Measurements from ENCODE around the gene METTL26. TPM values are rescaled to one million over a fixed set of nuclear protein-coding genes. Genes with fewer than 3 reads are reported as not detected.

METTL26 gene
- total and polyA plus RNA-seq, 10 of the 15 experiments (the other 5 are each of a cell fraction or from before 2014, with no cell fraction given), result 5.4 to 163 (median 79.3) TPM

DNA sequence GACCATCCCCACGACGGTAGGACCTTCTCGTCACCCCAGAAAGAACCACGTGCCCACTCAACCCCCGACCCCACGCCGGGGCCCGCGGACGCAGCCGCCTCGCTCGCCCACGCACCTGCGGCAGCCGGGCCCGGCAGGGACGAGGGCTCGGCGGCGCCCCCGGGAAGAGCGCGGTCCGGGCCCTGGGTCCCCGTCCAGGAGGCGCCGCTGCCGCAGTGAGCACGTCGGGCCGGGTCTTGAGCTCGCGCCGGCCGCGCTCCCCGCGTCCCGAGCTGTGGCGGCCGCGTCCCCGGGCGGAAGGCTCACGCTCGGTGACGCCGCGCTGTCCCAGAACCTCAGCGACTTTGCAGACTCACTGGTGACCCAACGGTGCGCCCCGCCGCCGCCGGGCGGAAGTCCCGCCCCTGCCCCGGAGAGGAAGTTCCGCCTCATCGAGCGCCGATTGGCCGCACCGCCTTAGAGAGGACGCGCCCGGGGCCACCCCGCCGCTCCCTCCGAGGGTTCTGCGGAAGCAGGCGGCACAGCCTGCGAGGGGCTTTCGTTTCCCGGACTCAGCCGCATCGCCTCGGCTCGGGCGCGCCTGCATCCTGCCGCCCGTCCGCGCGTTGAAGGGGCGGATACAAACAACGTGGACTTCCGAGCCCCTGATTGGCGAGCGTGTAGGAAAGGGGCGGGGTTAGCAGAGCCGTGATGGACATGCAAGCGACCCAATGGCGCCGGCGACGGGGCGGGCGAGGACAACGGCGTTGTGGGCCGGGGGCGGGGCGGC is 47.0 kb downstream of the METTL26 start (continued):
- TF ChIP-seq POLR2A (IDR thresholded peaks at IDR 0.05; ENCODE audit: low read depth, low read length) (peak; percentile 90), NR2F1 (conservative IDR thresholded peaks at IDR 0.05) (peak; percentile 87), FOXK2 (IDR thresholded peaks at IDR 0.05) (no peak), RB1 (IDR thresholded peaks at IDR 0.05; ENCODE audit: borderline replicate concordance) (peak; percentile 43; the same call in 1 of the 2 replicates), NFXL1 (IDR thresholded peaks at IDR 0.05; ENCODE audit: borderline replicate concordance) (0 out of 2 replicates have a peak, but pooled peaks have one; percentile 59), GATAD2B (conservative IDR thresholded peaks at IDR 0.05; ENCODE audit: low read depth) (peak; percentile 98), SIX5 (IDR thresholded peaks at IDR 0.05; ENCODE audit: low read depth, low read length, severe bottlenecking) (no peak), SMARCA5 (IDR thresholded peaks at IDR 0.05) (peak; percentile 94), ZNF217 (IDR thresholded peaks at IDR 0.05) (peak; percentile 66; the same call in 1 of the 2 replicates), YY1 (IDR thresholded peaks at IDR 0.05; ENCODE audit: low read depth, low read length) (peak; percentile 48; the same call in 1 of the 2 replicates)
- TF ChIP-seq, protein P1, sequence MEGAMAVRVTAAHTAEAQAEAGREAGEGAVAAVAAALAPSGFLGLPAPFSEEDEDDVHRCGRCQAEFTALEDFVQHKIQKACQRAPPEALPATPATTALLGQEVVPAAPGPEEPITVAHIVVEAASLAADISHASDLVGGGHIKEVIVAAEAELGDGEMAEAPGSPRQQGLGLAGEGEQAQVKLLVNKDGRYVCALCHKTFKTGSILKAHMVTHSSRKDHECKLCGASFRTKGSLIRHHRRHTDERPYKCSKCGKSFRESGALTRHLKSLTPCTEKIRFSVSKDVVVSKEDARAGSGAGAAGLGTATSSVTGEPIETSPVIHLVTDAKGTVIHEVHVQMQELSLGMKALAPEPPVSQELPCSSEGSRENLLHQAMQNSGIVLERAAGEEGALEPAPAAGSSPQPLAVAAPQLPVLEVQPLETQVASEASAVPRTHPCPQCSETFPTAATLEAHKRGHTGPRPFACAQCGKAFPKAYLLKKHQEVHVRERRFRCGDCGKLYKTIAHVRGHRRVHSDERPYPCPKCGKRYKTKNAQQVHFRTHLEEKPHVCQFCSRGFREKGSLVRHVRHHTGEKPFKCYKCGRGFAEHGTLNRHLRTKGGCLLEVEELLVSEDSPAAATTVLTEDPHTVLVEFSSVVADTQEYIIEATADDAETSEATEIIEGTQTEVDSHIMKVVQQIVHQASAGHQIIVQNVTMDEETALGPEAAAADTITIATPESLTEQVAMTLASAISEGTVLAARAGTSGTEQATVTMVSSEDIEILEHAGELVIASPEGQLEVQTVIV (IDR thresholded peaks at IDR 0.05; ENCODE audit: borderline replicate concordance, partially characterized antibody), result no peak
- TF ChIP-seq, protein P2, sequence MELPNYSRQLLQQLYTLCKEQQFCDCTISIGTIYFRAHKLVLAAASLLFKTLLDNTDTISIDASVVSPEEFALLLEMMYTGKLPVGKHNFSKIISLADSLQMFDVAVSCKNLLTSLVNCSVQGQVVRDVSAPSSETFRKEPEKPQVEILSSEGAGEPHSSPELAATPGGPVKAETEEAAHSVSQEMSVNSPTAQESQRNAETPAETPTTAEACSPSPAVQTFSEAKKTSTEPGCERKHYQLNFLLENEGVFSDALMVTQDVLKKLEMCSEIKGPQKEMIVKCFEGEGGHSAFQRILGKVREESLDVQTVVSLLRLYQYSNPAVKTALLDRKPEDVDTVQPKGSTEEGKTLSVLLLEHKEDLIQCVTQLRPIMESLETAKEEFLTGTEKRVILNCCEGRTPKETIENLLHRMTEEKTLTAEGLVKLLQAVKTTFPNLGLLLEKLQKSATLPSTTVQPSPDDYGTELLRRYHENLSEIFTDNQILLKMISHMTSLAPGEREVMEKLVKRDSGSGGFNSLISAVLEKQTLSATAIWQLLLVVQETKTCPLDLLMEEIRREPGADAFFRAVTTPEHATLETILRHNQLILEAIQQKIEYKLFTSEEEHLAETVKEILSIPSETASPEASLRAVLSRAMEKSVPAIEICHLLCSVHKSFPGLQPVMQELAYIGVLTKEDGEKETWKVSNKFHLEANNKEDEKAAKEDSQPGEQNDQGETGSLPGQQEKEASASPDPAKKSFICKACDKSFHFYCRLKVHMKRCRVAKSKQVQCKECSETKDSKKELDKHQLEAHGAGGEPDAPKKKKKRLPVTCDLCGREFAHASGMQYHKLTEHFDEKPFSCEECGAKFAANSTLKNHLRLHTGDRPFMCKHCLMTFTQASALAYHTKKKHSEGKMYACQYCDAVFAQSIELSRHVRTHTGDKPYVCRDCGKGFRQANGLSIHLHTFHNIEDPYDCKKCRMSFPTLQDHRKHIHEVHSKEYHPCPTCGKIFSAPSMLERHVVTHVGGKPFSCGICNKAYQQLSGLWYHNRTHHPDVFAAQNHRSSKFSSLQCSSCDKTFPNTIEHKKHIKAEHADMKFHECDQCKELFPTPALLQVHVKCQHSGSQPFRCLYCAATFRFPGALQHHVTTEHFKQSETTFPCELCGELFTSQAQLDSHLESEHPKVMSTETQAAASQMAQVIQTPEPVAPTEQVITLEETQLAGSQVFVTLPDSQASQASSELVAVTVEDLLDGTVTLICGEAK (IDR thresholded peaks at IDR 0.05; ENCODE audit: borderline replicate concordance), result peak; percentile 93
- TF ChIP-seq, protein P3, sequence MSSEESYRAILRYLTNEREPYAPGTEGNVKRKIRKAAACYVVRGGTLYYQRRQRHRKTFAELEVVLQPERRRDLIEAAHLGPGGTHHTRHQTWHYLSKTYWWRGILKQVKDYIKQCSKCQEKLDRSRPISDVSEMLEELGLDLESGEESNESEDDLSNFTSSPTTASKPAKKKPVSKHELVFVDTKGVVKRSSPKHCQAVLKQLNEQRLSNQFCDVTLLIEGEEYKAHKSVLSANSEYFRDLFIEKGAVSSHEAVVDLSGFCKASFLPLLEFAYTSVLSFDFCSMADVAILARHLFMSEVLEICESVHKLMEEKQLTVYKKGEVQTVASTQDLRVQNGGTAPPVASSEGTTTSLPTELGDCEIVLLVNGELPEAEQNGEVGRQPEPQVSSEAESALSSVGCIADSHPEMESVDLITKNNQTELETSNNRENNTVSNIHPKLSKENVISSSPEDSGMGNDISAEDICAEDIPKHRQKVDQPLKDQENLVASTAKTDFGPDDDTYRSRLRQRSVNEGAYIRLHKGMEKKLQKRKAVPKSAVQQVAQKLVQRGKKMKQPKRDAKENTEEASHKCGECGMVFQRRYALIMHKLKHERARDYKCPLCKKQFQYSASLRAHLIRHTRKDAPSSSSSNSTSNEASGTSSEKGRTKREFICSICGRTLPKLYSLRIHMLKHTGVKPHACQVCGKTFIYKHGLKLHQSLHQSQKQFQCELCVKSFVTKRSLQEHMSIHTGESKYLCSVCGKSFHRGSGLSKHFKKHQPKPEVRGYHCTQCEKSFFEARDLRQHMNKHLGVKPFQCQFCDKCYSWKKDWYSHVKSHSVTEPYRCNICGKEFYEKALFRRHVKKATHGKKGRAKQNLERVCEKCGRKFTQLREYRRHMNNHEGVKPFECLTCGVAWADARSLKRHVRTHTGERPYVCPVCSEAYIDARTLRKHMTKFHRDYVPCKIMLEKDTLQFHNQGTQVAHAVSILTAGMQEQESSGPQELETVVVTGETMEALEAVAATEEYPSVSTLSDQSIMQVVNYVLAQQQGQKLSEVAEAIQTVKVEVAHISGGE (CRISPR knock-in tag; IDR thresholded peaks at IDR 0.05), result no peak
- TF ChIP-seq, protein P4, sequence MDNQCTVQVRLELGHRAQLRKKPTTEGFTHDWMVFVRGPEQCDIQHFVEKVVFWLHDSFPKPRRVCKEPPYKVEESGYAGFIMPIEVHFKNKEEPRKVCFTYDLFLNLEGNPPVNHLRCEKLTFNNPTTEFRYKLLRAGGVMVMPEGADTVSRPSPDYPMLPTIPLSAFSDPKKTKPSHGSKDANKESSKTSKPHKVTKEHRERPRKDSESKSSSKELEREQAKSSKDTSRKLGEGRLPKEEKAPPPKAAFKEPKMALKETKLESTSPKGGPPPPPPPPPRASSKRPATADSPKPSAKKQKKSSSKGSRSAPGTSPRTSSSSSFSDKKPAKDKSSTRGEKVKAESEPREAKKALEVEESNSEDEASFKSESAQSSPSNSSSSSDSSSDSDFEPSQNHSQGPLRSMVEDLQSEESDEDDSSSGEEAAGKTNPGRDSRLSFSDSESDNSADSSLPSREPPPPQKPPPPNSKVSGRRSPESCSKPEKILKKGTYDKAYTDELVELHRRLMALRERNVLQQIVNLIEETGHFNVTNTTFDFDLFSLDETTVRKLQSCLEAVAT (IDR thresholded peaks at IDR 0.05), result 0 out of 2 replicates have a peak, but pooled peaks have one; percentile 10

All from GM12878 (cell line).